ENCODE results near the gene NEU2. TPM values are rescaled to one million over a fixed set of nuclear protein-coding genes. Genes with fewer than 3 reads are reported as not detected.

The NEU2 gene
- total and polyA plus RNA-seq, 2 experiments from 2014 or later: not detected

- H3K27me3 ChIP-seq: no peaks in the 10 kb centered on the region
- H3K27ac ChIP-seq: no peak overlapping the region
- H2AFZ ChIP-seq: no peak overlapping the region
- WGBS (ENCODE audit: low lambda C conversion rate, missing lambda C conversion rate): 66% methylated on average over 9 of the region's 9 CpGs
- no peak overlapping the region for H3K4me3 ChIP-seq
- H3K79me2 ChIP-seq: no peaks in the 10 kb centered on the region
- no peaks in the 10 kb centered on the region for H3K9me3 ChIP-seq (ENCODE audit: low read depth)
- H3K9me2 ChIP-seq (replicated peaks; ENCODE audit: insufficient read depth): no peaks in the 10 kb centered on the region
- no peak overlapping the region for H3K4me2 ChIP-seq
- H4K20me1 ChIP-seq (ENCODE audit: insufficient read depth, poor library complexity, severe bottlenecking): no peaks in the 10 kb centered on the region
- no peak for TF ChIP-seq CTCF (IDR thresholded peaks at IDR 0.05; ENCODE audit: poor library complexity)
- TF ChIP-seq EZH2phosphoT487 (IDR thresholded peaks at IDR 0.05; ENCODE audit: low read depth, severe bottlenecking, unreplicated experiment): no peak
- no peak for TF ChIP-seq EZH2 (IDR thresholded peaks at IDR 0.05; ENCODE audit: borderline replicate concordance)
- H3K4me1 ChIP-seq (ENCODE audit: insufficient read depth): no peaks in the 10 kb centered on the region
- no peaks in the 10 kb centered on the region for H3K36me3 ChIP-seq (replicated peaks; ENCODE audit: insufficient read depth, low read depth)
- no peak for DNase-seq (ENCODE audit: low spot score)
Observed at GRCh38 chr2:233068762-233069418, 36.4 kb downstream of the NEU2 start.

GRCh38 chr2:233072838-233073237, 40.4 kb downstream of the NEU2 start:
- no peak overlapping the region for H3K4me2 ChIP-seq
- no peak overlapping the region for H3K27ac ChIP-seq
- no peak overlapping the region for H3K4me3 ChIP-seq
- H3K9me2 ChIP-seq (replicated peaks; ENCODE audit: insufficient read depth): no peaks in the 10 kb centered on the region
- H3K36me3 ChIP-seq (replicated peaks; ENCODE audit: insufficient read depth, low read depth): no peaks in the 10 kb centered on the region
- no peaks in the 10 kb centered on the region for H3K9me3 ChIP-seq (ENCODE audit: low read depth)
- DNase-seq (ENCODE audit: low spot score): no peak
- no peak overlapping the region for H2AFZ ChIP-seq
- WGBS (ENCODE audit: low lambda C conversion rate, missing lambda C conversion rate): 79% methylated on average over 4 of the region's 4 CpGs
- H4K20me1 ChIP-seq (ENCODE audit: insufficient read depth, poor library complexity, severe bottlenecking): no peaks in the 10 kb centered on the region
- no peaks in the 10 kb centered on the region for H3K4me1 ChIP-seq (ENCODE audit: insufficient read depth)
- no peaks in the 10 kb centered on the region for H3K79me2 ChIP-seq
- no peak for TF ChIP-seq EZH2 (IDR thresholded peaks at IDR 0.05; ENCODE audit: borderline replicate concordance)
- no peak for TF ChIP-seq CTCF (IDR thresholded peaks at IDR 0.05; ENCODE audit: poor library complexity)
- no peak for TF ChIP-seq EZH2phosphoT487 (IDR thresholded peaks at IDR 0.05; ENCODE audit: low read depth, severe bottlenecking, unreplicated experiment)
- H3K27me3 ChIP-seq: peaks cover 8% of the 10 kb centered on the region

GRCh38 chr2:233074106-233074505, 41.6 kb downstream of the NEU2 start:
- no peak for DNase-seq (ENCODE audit: low spot score)
- H3K9me3 ChIP-seq (ENCODE audit: low read depth): no peaks in the 10 kb centered on the region
- no peak overlapping the region for H2AFZ ChIP-seq
- no peak for TF ChIP-seq EZH2 (IDR thresholded peaks at IDR 0.05; ENCODE audit: borderline replicate concordance)
- peaks cover 8% of the 10 kb centered on the region for H3K27me3 ChIP-seq
- H3K4me3 ChIP-seq: no peak overlapping the region
- no peaks in the 10 kb centered on the region for H3K4me1 ChIP-seq (ENCODE audit: insufficient read depth)
- no peaks in the 10 kb centered on the region for H3K9me2 ChIP-seq (replicated peaks; ENCODE audit: insufficient read depth)
- 81% methylated on average over 7 of the region's 7 CpGs for WGBS (ENCODE audit: low lambda C conversion rate, missing lambda C conversion rate)
- H3K79me2 ChIP-seq: no peaks in the 10 kb centered on the region
- no peak overlapping the region for H3K27ac ChIP-seq
- H4K20me1 ChIP-seq (ENCODE audit: insufficient read depth, poor library complexity, severe bottlenecking): no peaks in the 10 kb centered on the region
- no peak overlapping the region for H3K4me2 ChIP-seq
- no peaks in the 10 kb centered on the region for H3K36me3 ChIP-seq (replicated peaks; ENCODE audit: insufficient read depth, low read depth)

GRCh38 chr2:233075141-233075965, 42.9 kb downstream of the NEU2 start:
- no peaks in the 10 kb centered on the region for H3K9me2 ChIP-seq (replicated peaks; ENCODE audit: insufficient read depth)
- WGBS (ENCODE audit: low lambda C conversion rate, missing lambda C conversion rate): 78% methylated on average over 6 of the region's 6 CpGs
- H3K27me3 ChIP-seq: peaks cover 8% of the 10 kb centered on the region
- no peaks in the 10 kb centered on the region for H3K79me2 ChIP-seq
- TF ChIP-seq EZH2 (IDR thresholded peaks at IDR 0.05; ENCODE audit: borderline replicate concordance) (no peak), EZH2phosphoT487 (IDR thresholded peaks at IDR 0.05; ENCODE audit: low read depth, severe bottlenecking, unreplicated experiment) (no peak), CTCF (IDR thresholded peaks at IDR 0.05; ENCODE audit: poor library complexity) (no peak)
- no peaks in the 10 kb centered on the region for H3K4me1 ChIP-seq (ENCODE audit: insufficient read depth)
- no peak overlapping the region for H3K4me2 ChIP-seq
- H3K36me3 ChIP-seq (replicated peaks; ENCODE audit: insufficient read depth, low read depth): no peaks in the 10 kb centered on the region
- H3K27ac ChIP-seq: no peak overlapping the region
- no peaks in the 10 kb centered on the region for H4K20me1 ChIP-seq (ENCODE audit: insufficient read depth, poor library complexity, severe bottlenecking)
- no peak overlapping the region for H3K4me3 ChIP-seq
- H2AFZ ChIP-seq: no peak overlapping the region
- no peaks in the 10 kb centered on the region for H3K9me3 ChIP-seq (ENCODE audit: low read depth)
- no peak for DNase-seq (ENCODE audit: low spot score)

Measured in hepatocyte (in vitro differentiated cells).